OCI-LY7 (cell line): ENCODE data around the gene KIF25. TPM values are rescaled to one million over a fixed set of nuclear protein-coding genes. Genes with fewer than 3 reads are reported as not detected.

Source experiments
- BruUV-seq: library from RNA; stranded (reverse); fragments of 400-500 nt; replicated peaks from 2 replicates; lab custom pipeline; 2021; lab: Mats Ljungman, UMichigan
- CTCF ChIA-PET: fragments of 300-600 bp; sonication (Branson Sonifier 250); formaldehyde crosslinking; loops from one replicate; lab custom pipeline; 2022; ENCODE audit warnings: antibody characterized with exemption; ENCODE audit not compliant: unreplicated experiment; lab: Charles Lee
- POLR2A ChIA-PET: fragments of 300-600 bp; sonication (Branson Sonifier 250); formaldehyde crosslinking; loops from one replicate; lab custom pipeline; 2022; ENCODE audit warnings: antibody characterized with exemption; lab: Charles Lee
- DNase-seq: peaks from one replicate; pipeline ENCODE4 v3.0.0-alpha.2; 2015; ENCODE audit warnings: low spot score
- H2AFZ ChIP-seq: fragments of 200-600 bp; sonication (generic), shearing (Covaris generic); 2 replicates; pipeline ENCODE4 v1.6.1; 2014; ENCODE audit warnings: mild to moderate bottlenecking, antibody characterized with exemption, low read length, moderate library complexity
- H3K27ac ChIP-seq: fragments of 200-600 bp; sonication (generic); 2 replicates; pipeline ENCODE4 v1.5.1; 2014; ENCODE audit warnings: mixed run types, low read depth, mild to moderate bottlenecking, moderate library complexity, low read length, inconsistent platforms; ENCODE audit not compliant: poor library complexity, severe bottlenecking
- H3K36me3 ChIP-seq: fragments of 200-600 bp; sonication (generic); 2 replicates; pipeline ENCODE4 v1.6.1; 2014; ENCODE audit warnings: mild to moderate bottlenecking, antibody characterized with exemption, low read length, moderate library complexity, mixed read lengths; ENCODE audit not compliant: insufficient read depth
- H3K4me1 ChIP-seq: fragments of 200-600 bp; sonication (generic); 2 replicates; pipeline ENCODE4 v1.5.1; 2014; ENCODE audit warnings: mild to moderate bottlenecking, low read length; ENCODE audit not compliant: insufficient read depth, poor library complexity, severe bottlenecking
- H3K4me2 ChIP-seq: fragments of 200-600 bp; sonication (generic); 2 replicates; pipeline ENCODE4 v1.6.1; 2014; ENCODE audit warnings: mild to moderate bottlenecking, low read length
- H3K4me3 ChIP-seq: fragments of 200-600 bp; sonication (generic); 2 replicates; pipeline ENCODE4 v1.5.1; 2014; ENCODE audit warnings: mild to moderate bottlenecking, low read depth, low read length; ENCODE audit not compliant: poor library complexity, severe bottlenecking
- H3K79me2 ChIP-seq: fragments of 200-600 bp; sonication (generic); 2 replicates; pipeline ENCODE4 v1.6.1; 2016; ENCODE audit warnings: low read depth, mild to moderate bottlenecking, low read length, moderate library complexity, mixed read lengths; ENCODE audit not compliant: insufficient read depth
- H3K9me2 ChIP-seq: fragments of 200-600 bp; sonication (generic); 2 replicates; pipeline ENCODE4 v1.6.1; 2016; ENCODE audit warnings: mild to moderate bottlenecking, low read length, mixed read lengths; ENCODE audit not compliant: insufficient read depth
- H3K9me3 ChIP-seq: fragments of 200-600 bp; sonication (generic); 2 replicates; pipeline ENCODE4 v1.6.1; 2014; ENCODE audit warnings: mild to moderate bottlenecking, mixed run types, low read length, mixed read lengths
- H4K20me1 ChIP-seq: fragments of 200-600 bp; sonication (generic); 2 replicates; pipeline ENCODE4 v1.6.1; 2014; ENCODE audit warnings: mild to moderate bottlenecking, antibody characterized with exemption, low read length, moderate library complexity, mixed read lengths; ENCODE audit not compliant: insufficient read depth
- CTCF ChIP-seq: fragments of 200-600 bp; sonication (generic); conservative IDR thresholded peaks from 2 replicates; pipeline ENCODE4 v1.5.1; 2014; ENCODE audit warnings: mild to moderate bottlenecking, antibody characterized with exemption, low read length, moderate library complexity, mixed read lengths
- EZH2phosphoT487 ChIP-seq: fragments of 200-600 bp; sonication (generic); IDR thresholded peaks from 2 replicates; pipeline ENCODE4 v1.6.1; 2018; ENCODE audit warnings: low read depth, borderline replicate concordance, mild to moderate bottlenecking, mixed run types, antibody characterized with exemption, low read length, moderate library complexity, mixed read lengths
- intact Hi-C: fragments of 100-400 bp; cut with micrococcal nuclease; formaldehyde crosslinking; loops from one replicate; pipeline ENCODE4 v1.10.0; 2022; ENCODE audit not compliant: unreplicated experiment
- total RNA-seq, 2 experiments: library from RNA; depleted of rRNA in 1 of 2; stranded (reverse); fragments of >200 nt in 1 of 2; shearing (Covaris generic) in 1 of 2; gene quantifications; 2 replicates each; pipeline ENCODE4 v1.2.3, GENCODE V29; 2014 to 2022

Gene KIF25
- total RNA-seq, 2 experiments from 2014 or later: not detected

GRCh38 chr6:168045706-168046620 lies 48.5 kb downstream of the KIF25 start:
- no peak for DNase-seq

DNA sequence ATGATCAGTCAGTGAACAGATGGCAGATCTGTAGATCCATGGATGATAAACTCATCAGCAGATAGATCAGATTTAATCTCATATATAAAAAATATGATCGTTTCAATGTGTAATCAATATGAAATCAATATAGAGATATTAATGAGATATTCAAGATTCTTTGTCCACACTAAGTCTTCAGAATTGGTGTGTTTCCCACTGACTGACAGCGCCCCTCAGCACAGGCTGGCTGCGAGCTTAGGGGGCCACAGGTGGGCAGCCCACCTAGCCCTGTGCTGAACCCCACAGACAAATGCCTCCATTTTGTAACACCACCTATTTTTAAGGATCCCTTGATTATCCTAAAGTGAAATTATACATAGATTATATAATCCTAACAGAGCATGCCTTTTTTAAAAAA lies 49.2 kb downstream of the KIF25 start:
- H3K4me3 ChIP-seq: no peak overlapping the region
- H3K79me2 ChIP-seq: no peaks in the 10 kb centered on the region
- H3K36me3 ChIP-seq: no peaks in the 10 kb centered on the region
- BruUV-seq: no TSS peak
- POLR2A ChIA-PET: no interaction called here
- intact Hi-C loops: no loop called here
- no peaks in the 10 kb centered on the region for H3K9me3 ChIP-seq
- no peak overlapping the region for H3K27ac ChIP-seq
- no peak overlapping the region for H2AFZ ChIP-seq
- no peak overlapping the region for H3K4me2 ChIP-seq
- no peaks in the 10 kb centered on the region for H4K20me1 ChIP-seq
- H3K9me2 ChIP-seq: no peaks in the 10 kb centered on the region
- CTCF ChIA-PET: no interaction called here
- no peak for TF ChIP-seq CTCF
- no peak for TF ChIP-seq EZH2phosphoT487
- H3K4me1 ChIP-seq: no peaks in the 10 kb centered on the region
- no peak for DNase-seq

More at GRCh38 chr6:168045706-168046620, 48.5 kb downstream of the KIF25 start:
- H3K4me2 ChIP-seq: no peak overlapping the region
- H3K27ac ChIP-seq: no peak overlapping the region
- ChIA-PET CTCF (no interaction called here), POLR2A (no interaction called here)
- TF ChIP-seq CTCF (no peak), EZH2phosphoT487 (no peak)
- no peaks in the 10 kb centered on the region for H3K36me3 ChIP-seq
- no peak overlapping the region for H2AFZ ChIP-seq
- H3K9me2 ChIP-seq: no peaks in the 10 kb centered on the region
- H4K20me1 ChIP-seq: no peaks in the 10 kb centered on the region
- intact Hi-C loops: no loop called here
- no peaks in the 10 kb centered on the region for H3K4me1 ChIP-seq
- no peaks in the 10 kb centered on the region for H3K79me2 ChIP-seq
- H3K9me3 ChIP-seq: no peaks in the 10 kb centered on the region
- no TSS peak for BruUV-seq
- no peak overlapping the region for H3K4me3 ChIP-seq
